ENCODE results near the gene GRAP.

Gene GRAP

DNA sequence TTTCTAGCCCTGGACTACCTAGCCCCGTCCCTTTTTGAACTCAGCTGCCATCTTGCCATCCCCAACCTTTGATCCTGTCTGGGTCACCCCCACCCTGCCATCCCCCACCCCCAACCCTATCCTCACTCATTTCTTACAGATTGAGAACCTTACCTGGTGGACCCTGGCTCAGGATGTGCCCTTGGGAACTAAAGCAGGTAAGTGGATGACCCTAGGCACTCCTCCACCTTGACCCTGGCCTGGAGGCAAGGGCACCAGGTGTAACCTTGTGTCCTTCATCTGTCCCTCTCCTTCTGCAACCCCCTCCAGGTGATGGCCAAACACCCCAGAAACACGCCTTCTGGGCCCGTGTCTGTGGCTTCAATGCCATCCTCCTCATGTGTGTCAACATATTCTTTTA is 26.7 kb downstream of the GRAP start:
- H4K20me1 ChIP-seq (ENCODE audit: insufficient read depth, low read length), result no peaks in the 10 kb centered on the region
- H3K4me3 ChIP-seq (ENCODE audit: low read depth, low read length, poor library complexity, severe bottlenecking), result no peak overlapping the region
- no peak overlapping the region for H3K27ac ChIP-seq (ENCODE audit: low read depth, low read length, poor library complexity, severe bottlenecking)
- no peaks in the 10 kb centered on the region for H3K9me2 ChIP-seq (ENCODE audit: low read depth, low read length)
- peaks cover 40% of the 10 kb centered on the region for H3K36me3 ChIP-seq (ENCODE audit: insufficient read depth, low read length)
- no peak overlapping the region for H2AFZ ChIP-seq (ENCODE audit: low read length)
- no peak overlapping the region for H3K4me2 ChIP-seq (ENCODE audit: low read length)
- H3K79me2 ChIP-seq (ENCODE audit: insufficient read depth, low read length), result no peaks in the 10 kb centered on the region
- no peaks in the 10 kb centered on the region for H3F3A ChIP-seq (ENCODE audit: insufficient read depth, low read length)
- TF ChIP-seq EZH2 (IDR thresholded peaks at IDR 0.05; ENCODE audit: borderline replicate concordance, low read length) (no peak), CTCF (IDR thresholded peaks at IDR 0.05; ENCODE audit: low read length) (no peak)
- no peaks in the 10 kb centered on the region for H3K27me3 ChIP-seq (ENCODE audit: insufficient read depth, low read length)
- no peaks in the 10 kb centered on the region for H3K9me3 ChIP-seq (ENCODE audit: low read length)
- H3K9ac ChIP-seq (ENCODE audit: low read length), result no peak overlapping the region
- peaks cover 8% of the 10 kb centered on the region for H3K4me1 ChIP-seq (ENCODE audit: insufficient read depth, low read length, severe bottlenecking)

DNA sequence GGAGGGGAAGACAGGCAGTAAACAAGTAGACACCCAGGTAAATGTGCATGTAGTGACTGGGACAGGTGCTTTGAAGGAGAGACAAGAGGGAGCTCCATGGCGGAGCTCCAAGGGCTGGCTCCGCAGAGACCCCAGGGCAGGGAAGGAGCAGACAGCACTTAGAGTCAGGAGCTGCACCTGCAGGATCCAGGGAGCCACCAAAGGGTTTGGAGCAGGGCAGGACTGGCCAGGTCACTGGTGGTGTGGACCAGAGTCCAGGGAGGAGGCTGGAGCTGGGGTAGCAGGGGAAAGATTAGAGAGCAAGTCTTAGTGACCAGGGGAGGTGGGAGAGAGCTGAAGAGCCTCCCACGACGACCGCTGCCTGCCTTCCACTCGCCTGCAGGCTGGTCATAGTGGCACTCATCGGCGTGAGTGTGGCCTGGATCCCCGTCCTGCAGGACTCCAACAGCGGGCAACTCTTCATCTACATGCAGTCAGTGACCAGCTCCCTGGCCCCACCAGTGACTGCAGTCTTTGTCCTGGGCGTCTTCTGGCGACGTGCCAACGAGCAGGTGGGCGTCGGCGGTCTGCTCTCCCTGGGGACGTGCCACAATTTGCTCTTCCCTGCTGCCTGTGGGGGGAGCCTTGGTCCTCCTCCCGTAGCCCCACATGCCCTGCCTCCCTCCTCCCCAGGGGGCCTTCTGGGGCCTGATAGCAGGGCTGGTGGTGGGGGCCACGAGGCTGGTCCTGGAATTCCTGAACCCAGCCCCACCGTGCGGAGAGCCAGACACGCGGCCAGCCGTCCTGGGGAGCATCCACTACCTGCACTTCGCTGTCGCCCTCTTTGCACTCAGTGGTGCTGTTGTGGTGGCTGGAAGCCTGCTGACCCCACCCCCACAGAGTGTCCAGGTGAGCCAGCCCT is 27.5 kb downstream of the GRAP start:
- Histone ChIP-seq H3K4me2 (ENCODE audit: low read length) (no peak overlapping the region), H3K9me2 (ENCODE audit: low read depth, low read length) (no peaks in the 10 kb centered on the region), H3K36me3 (ENCODE audit: insufficient read depth, low read length) (peaks cover 36% of the 10 kb centered on the region), H3K4me3 (ENCODE audit: low read depth, low read length, poor library complexity, severe bottlenecking) (no peak overlapping the region), H4K20me1 (ENCODE audit: insufficient read depth, low read length) (no peaks in the 10 kb centered on the region), H3K9ac (ENCODE audit: low read length) (no peak overlapping the region), H3K27me3 (ENCODE audit: insufficient read depth, low read length) (no peaks in the 10 kb centered on the region), H3K4me1 (ENCODE audit: insufficient read depth, low read length, severe bottlenecking) (peaks cover 1% of the 10 kb centered on the region), H2AFZ (ENCODE audit: low read length) (no peak overlapping the region), H3K27ac (ENCODE audit: low read depth, low read length, poor library complexity, severe bottlenecking) (no peak overlapping the region), H3K9me3 (ENCODE audit: low read length) (no peaks in the 10 kb centered on the region), H3F3A (ENCODE audit: insufficient read depth, low read length) (no peaks in the 10 kb centered on the region), H3K79me2 (ENCODE audit: insufficient read depth, low read length) (no peaks in the 10 kb centered on the region)
- TF ChIP-seq CTCF (IDR thresholded peaks at IDR 0.05; ENCODE audit: low read length) (no peak), EZH2 (IDR thresholded peaks at IDR 0.05; ENCODE audit: borderline replicate concordance, low read length) (no peak)

GRCh38 chr17:19018600-19018950 is 28.2 kb downstream of the GRAP start:
- no peaks in the 10 kb centered on the region for H3F3A ChIP-seq (ENCODE audit: insufficient read depth, low read length)
- no peak overlapping the region for H2AFZ ChIP-seq (ENCODE audit: low read length)
- peaks cover 31% of the 10 kb centered on the region for H3K36me3 ChIP-seq (ENCODE audit: insufficient read depth, low read length)
- no peaks in the 10 kb centered on the region for H3K27me3 ChIP-seq (ENCODE audit: insufficient read depth, low read length)
- H3K79me2 ChIP-seq (ENCODE audit: insufficient read depth, low read length), result no peaks in the 10 kb centered on the region
- no peak overlapping the region for H3K4me3 ChIP-seq (ENCODE audit: low read depth, low read length, poor library complexity, severe bottlenecking)
- H3K9ac ChIP-seq (ENCODE audit: low read length), result no peak overlapping the region
- TF ChIP-seq EZH2 (IDR thresholded peaks at IDR 0.05; ENCODE audit: borderline replicate concordance, low read length) (no peak), CTCF (IDR thresholded peaks at IDR 0.05; ENCODE audit: low read length) (no peak)
- H3K9me3 ChIP-seq (ENCODE audit: low read length), result no peaks in the 10 kb centered on the region
- H4K20me1 ChIP-seq (ENCODE audit: insufficient read depth, low read length), result no peaks in the 10 kb centered on the region
- H3K27ac ChIP-seq (ENCODE audit: low read depth, low read length, poor library complexity, severe bottlenecking), result no peak overlapping the region
- H3K9me2 ChIP-seq (ENCODE audit: low read depth, low read length), result no peaks in the 10 kb centered on the region
- no peaks in the 10 kb centered on the region for H3K4me1 ChIP-seq (ENCODE audit: insufficient read depth, low read length, severe bottlenecking)
- H3K4me2 ChIP-seq (ENCODE audit: low read length), result no peak overlapping the region

All from OCI-LY1 (cell line).